HG03066 (cell line): ENCODE data around the gene ATF1.
"Not testable (repeated sequence)": the region's sequence is repeated elsewhere in the genome, so short reads cannot be mapped to it uniquely, and the experiment has no call there.

Source experiments
- ATAC-seq: cut with Tn5 transposase; IDR thresholded peaks from one replicate; pipeline ENCODE4 v1.9.1; 2021; ENCODE audit warnings: low read depth; ENCODE audit not compliant: unreplicated experiment

The ATF1 gene

DNA sequence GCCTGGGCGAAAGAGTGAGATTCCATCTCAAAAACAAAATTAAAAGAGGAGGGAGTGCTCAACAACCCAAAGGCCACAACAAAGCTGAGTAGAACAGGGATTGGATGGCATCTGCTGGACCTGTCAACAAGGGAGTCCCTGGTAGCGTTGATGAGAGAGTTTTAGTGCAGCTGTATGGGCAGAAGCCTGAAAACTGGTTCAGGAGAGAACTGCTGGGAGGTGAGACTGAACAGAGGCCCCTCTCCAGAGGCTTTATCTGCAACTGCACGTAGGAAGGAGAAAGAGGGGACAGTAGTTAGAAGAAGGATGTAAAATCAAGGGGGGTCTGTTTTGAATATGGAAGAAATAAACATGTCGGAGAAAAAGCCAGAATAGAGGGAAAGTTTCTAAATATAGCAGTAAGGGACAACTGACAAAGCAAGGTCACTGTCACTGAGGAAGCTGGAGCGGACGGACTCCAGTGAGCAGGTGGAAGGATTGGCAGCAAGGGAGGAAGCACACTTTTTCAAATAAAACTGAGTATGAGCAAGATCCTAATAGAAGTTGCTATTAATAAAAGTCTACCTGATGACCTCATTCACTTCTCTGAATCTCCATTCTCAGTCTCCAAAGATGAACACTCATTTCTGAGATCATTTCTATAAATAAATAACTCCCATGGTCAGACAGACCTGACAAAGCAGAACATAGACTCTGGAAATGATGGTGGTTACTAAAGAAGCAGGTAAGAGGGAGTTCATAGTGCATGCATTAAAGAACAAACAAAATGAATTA lies 11.8 kb upstream of the ATF1 start:
- ATAC-seq, result no peak

DNA sequence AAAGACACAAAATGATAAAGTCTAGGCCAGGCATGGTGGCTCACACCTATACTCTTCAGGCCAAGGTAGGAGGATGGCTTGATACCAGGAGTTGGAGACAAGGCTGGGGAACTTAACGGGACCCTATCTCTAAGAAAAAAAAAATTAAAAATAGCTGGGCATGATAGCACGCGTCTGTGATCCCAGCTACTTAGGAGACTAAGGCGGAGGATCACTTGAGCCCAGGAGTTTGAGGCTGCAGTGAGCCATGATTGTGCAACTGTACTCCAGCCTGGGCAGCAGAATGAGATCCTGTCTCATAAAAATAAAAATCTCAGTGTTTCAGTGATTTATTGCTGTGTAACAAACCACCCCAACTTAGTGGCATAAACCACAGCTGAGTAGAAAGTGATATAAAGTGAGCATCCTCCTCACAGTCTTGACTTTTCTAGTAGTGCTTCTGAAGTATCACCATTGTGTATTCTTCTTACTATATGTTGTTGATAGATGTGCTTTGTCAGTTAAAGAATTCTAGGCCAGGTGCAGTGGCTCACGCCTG lies 10.6 kb upstream of the ATF1 start:
- ATAC-seq, result no peak

- peak; percentile 40 for ATAC-seq
Observed at GRCh38 chr12:50764286-50765094, 589 bp downstream of the ATF1 start.

DNA sequence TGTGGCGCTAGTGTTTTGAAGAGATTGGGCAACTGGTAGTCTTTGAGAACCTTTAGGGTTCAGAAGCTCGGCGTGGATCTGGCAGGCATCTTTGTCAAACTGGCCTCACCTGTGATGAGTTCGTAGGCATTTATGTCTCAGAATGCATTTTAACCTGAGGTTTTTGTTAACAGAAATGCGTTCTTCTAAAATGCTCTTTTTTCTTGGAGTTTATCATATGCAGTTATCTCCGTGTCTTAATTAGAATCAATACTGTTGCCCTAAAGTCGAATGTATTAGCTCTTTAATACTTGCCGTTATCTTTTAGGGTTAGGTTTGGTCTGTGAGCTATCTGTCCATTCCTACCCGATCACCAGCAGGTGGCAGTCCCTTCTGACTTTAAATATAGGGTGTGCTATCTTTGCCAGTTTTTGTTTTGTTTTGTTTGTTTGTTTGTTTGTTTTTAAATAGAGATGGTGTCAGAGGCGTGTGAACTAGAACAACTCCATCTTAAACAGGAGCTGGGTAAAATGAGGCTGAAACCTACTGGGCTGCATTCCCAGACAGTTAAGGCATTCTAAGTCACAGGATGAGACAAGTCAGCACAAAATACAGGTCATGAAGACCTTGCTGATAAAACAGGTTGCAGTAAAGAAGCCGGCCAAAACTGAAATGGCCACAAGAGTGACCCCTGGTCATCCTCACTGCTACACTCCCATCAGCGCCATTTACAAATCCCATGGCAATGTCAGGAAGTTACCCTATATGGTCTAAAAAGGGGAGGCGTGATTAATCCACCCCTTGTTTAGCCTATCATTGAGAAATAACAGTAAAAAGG lies 1.4 kb downstream of the ATF1 start:
- peak; percentile 30 for ATAC-seq

- ATAC-seq, result no peak
Observed at GRCh38 chr12:50768391-50768790, 4.5 kb downstream of the ATF1 start.

- not testable (repeated sequence) for ATAC-seq
Observed at GRCh38 chr12:50768813-50769212, 4.9 kb downstream of the ATF1 start.

GRCh38 chr12:50771409-50771808 lies 7.5 kb downstream of the ATF1 start:
- ATAC-seq, result no peak

DNA sequence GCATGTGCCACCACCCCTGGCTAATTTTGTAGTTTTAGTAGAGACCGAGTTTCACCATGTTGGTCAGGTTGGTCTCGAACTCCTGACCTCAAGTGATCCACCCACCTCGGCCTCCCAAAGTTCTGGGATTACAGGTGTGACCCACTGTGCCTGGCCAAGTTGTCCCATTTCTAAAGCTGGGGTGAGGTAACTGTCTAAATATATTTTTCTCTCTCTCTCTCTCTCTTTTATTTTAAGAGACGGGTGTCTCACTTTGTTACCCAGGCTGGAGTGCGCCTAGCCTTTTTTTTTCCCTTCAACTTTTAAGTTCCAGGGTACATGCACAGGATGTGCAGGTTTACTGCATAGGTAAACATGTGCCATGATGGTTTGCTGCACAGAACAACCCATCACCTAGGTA lies 8.6 kb downstream of the ATF1 start:
- no peak for ATAC-seq

DNA sequence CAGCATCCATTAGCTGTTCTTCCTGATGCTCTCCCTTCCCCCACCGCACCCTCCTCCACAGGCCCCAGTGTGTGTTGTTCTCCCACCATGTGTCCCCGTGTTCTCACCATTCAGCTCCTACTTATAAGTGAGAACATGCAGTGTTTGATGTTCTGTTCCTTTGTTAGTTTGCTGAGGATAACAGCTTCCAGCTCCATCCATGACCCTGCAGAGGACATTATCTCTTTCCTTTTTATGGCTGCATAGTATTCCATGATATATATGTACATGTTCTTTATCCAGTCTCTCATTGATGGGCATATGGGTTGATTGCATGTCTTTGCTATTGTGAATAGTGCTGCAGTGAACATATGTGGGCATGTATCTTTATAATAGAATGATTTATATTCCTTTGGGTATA lies 9.0 kb downstream of the ATF1 start:
- ATAC-seq, result no peak

DNA sequence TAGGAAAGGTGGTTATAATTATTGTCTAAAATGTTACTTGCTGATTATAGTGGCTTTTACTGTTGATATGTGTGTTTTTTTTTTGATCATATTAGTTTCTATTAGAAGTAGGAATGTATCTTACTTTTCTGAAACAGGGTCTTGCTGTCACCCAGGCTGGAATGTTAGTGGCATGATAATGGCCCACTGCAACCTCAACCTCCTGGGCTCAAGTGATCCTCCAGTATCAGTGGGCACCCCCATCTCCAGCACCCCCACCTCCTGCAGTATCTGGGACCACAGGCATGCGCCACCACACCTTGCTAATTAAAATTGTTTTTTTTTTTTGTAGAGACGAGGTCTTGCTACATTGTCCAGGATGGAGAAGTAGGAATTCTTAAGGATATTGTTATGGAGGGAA lies 11.3 kb downstream of the ATF1 start:
- ATAC-seq, result no peak

DNA sequence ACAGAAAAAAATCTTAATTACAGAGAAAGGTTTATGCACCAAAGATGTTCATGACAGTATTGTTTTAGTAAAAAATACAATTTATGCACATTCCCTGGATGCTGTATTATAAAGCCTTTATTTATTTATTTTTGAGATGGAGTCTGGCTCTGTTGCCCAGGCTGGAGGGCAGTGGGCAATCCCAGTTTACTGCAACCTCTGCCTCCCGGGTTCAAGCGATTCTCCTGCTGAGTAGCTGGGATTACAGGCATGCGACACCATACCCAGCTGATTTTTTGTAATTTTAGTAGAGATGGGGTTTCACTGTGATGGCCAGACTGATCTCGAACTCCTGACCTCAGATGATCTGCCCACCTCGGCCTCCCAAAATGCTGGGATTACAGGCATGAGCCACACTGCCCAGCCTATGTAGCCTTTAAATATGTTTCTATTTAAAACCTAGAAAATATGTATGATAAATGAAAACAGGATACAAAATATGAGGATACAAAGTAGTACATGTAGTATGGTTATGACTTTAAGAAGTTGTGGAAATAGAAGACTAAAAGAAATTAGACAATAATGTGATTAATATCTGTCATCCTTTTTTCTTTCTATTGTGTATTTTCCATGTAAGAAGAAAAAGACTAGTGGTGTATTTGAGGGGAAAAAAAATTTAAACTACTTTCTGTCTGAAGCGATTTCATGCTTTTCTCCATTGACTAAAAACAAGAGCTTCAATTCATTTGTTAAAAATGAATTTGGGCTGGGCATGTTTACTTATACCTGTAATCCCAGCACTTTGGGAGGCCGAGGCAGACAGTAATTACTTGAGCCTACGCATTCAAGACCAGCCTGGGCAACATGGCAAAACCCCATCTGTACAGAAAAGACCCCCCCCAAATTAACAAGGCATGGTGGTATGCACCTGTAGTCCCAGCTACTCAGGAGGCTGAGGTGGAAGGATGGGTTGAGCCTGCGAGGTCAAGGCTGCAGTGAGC lies 13.1 kb downstream of the ATF1 start:
- ATAC-seq, result no peak

DNA sequence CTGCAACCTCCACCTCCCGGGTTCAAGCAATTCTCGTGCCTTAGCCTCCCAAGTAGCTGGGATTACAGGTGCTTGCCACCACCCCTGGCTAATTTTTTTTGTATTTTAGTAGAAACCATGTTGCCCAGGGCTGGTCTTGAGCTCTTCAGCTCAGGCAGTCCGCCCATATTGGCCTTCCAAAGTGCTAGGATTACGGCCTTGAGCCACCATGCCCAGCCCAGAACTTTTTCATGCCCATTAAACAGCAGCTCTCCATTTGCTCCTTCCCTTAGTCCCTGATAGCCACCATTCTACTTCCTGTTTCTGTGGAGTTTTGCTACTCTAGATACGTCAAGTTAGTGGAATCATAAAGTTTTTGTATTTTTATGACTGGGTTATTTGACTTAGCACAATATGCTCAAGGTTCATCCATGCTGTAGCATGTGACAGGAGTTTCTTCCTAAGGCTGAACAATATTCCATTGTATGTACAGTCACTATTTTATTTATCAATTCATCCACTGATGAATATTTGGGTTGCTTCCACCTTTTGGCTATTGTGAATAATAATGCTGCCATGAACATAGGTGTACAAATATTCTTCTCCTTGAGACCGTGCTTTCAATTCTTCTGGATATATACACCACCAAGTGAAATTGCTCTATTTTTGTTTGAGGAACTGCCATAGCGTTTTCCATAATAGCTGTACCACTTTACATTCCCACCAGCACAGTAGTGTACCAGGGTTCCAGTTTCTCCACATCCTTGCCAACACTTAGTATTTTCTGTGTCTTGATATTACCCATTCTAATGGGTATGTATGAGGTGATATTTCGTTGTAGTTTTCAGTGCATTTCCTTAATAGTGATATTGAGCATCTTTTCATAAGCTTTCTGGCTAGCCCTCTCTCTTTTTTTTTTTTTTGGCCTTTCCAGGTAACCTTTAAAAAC lies 15.0 kb downstream of the ATF1 start:
- ATAC-seq, result no peak

- ATAC-seq, result no peak
Observed at GRCh38 chr12:50780013-50780412, 16.1 kb downstream of the ATF1 start.

GRCh38 chr12:50784501-50784900 lies 20.6 kb downstream of the ATF1 start:
- no peak for ATAC-seq

DNA sequence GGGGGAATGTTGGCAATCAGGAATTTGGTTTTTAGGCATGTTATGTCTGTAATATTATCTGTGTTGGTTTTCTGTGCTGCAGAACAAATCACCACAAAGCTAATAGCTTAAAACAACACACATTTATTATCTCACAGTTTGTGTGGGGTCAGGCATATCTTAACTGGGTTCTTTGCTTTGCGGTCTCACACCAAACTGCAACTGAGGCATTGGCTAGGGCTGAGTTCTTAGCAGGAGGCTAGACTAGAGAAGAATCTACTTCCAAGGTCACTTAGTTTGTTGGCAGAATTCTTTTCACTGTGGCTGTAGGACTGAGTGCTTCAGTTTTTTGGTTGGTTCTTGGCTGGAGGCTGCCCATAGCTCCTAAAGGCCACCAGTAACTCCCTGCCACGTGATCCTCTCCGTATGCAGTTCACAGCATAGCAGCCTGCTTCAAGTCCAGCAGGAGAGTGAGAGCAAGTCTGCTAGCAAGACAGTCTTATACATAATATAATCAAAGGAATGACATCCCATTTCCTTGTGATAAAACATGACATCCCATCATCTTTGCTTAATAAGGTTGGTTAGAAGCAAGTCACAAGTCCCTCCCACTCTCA lies 21.6 kb downstream of the ATF1 start:
- ATAC-seq, result no peak

- ATAC-seq, result no peak
Observed at GRCh38 chr12:50786498-50787231, 22.8 kb downstream of the ATF1 start.

DNA sequence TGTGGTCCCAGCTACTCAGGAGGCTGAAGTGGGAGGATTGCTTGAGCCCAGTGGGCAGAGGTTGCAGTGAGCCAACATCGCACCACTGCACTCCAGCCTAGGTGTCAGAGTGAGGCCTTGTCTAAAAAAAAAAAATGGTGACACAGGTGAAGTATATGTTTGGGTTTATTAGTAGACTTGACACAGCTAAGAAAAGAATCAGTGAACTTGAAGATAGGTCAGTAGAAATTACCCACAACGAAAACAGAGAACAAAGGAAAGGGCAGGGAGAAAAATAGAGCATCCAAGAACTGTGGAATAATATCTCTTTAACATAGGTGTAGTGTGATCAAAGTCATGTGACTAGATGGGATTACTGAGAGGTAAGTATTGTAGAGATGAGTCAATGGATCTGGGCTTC lies 23.7 kb downstream of the ATF1 start:
- ATAC-seq, result no peak

GRCh38 chr12:50788561-50788960 lies 24.7 kb downstream of the ATF1 start:
- no peak for ATAC-seq
